Kidney (tissue), 14 donors: ENCODE results near the gene PTGS1. TPM values are rescaled to one million over a fixed set of nuclear protein-coding genes. Genes with fewer than 3 reads are reported as not detected.

Experiments used
- DNase-seq, 5 donors: peaks; one replicate each; pipeline ENCODE4 v3.0.0-alpha.2; 2013 to 2020
- FAIRE-seq: peaks from 2 replicates; lab custom pipeline; 2012; peaks lifted over from hg19 to GRCh38; lab: Jason Lieb, UNC
- H3K27ac ChIP-seq, 2 donors: one replicate each; pipeline ENCODE4 v1.7.0; 2013; ENCODE audit warnings: low read depth in 2 of 2, low read length in 2 of 2, inconsistent platforms in 1 of 2
- H3K27me3 ChIP-seq: one replicate; pipeline ENCODE4 v1.7.1; 2013; ENCODE audit warnings: low read length, inconsistent platforms; ENCODE audit not compliant: control insufficient read depth, insufficient read depth
- H3K36me3 ChIP-seq, 3 donors: one replicate each; pipeline versions ENCODE4 v1.7.0 to v1.7.1; 2013; ENCODE audit warnings: low read length in 3 of 3, control low read depth in 1 of 3, inconsistent platforms in 1 of 3; ENCODE audit not compliant: insufficient read depth in 3 of 3, control insufficient read depth in 2 of 3
- H3K4me1 ChIP-seq, 3 donors: one replicate each; pipeline versions ENCODE4 v1.7.0 to v1.7.1; 2013; ENCODE audit warnings: low read length in 3 of 3, inconsistent platforms in 1 of 3, low read depth in 1 of 3; ENCODE audit not compliant: control insufficient read depth in 2 of 3, insufficient read depth in 2 of 3
- H3K4me3 ChIP-seq, 3 donors: one replicate each; pipeline versions ENCODE4 v1.7.0 to v1.8.1; 2013; ENCODE audit warnings: low read length in 3 of 3, control low read depth in 1 of 3, inconsistent platforms in 1 of 3
- H3K9ac ChIP-seq, 3 donors: one replicate each; pipeline versions ENCODE4 v1.7.0 to v1.7.1; 2013; ENCODE audit warnings: low read length in 3 of 3, control low read depth in 1 of 3, inconsistent platforms in 1 of 3
- H3K9me3 ChIP-seq, 3 donors: one replicate each; pipeline versions ENCODE4 v1.7.0 to v1.7.1; 2013; ENCODE audit warnings: low read length in 3 of 3, control low read depth in 1 of 3, inconsistent platforms in 1 of 3; ENCODE audit not compliant: control insufficient read depth in 2 of 3, insufficient read depth in 1 of 3
- intact Hi-C: fragments of 100-400 bp; cut with DNase I; formaldehyde crosslinking; loops from one replicate; pipeline ENCODE4 v1.11.1; 2022
- polyA plus RNA-seq: library from polyadenylated mRNA; stranded (reverse); fragments of 350-450 nt; fragmentation: Illumina TruSeq; extraction: RNeasy Lipid Tissue Mini Kit (QIAGEN cat#74804); gene quantifications from one replicate; pipeline ENCODE4 v1.2.3, GENCODE V29; 2014; ENCODE audit warnings: low read depth, low replicate concordance; ENCODE audit not compliant: insufficient read depth
- total RNA-seq: library from RNA; stranded (reverse); fragmentation: NEBNext Ultra II Directional; extraction: Animal tissue kit (Norgen Biotek cat#: 25700); gene quantifications from one replicate; pipeline ENCODE4 v1.2.1, GENCODE V29; 2021
- TF ChIP-seq, protein P1 (sequence below): IDR thresholded peaks from 3 replicates; pipeline ENCODE4 v1.5.1; 2012; ENCODE audit warnings: mild to moderate bottlenecking, moderate library complexity, borderline replicate concordance; ENCODE audit not compliant: insufficient read depth; ENCODE audit errors: extremely low read depth
- donor health status: control.
- donor health status: control.
- donor health status: control.
- donor health status: control.
- donor health status: control.
- donor health status: DM: yes; HTN: yes; CAD: no.
- donor health status: Normal renal cell carcinoma (clear cell type).

The PTGS1 gene
- total and polyA plus RNA-seq, 2 donors from 2014 or later, result 3.5 to 9.4 TPM

DNA sequence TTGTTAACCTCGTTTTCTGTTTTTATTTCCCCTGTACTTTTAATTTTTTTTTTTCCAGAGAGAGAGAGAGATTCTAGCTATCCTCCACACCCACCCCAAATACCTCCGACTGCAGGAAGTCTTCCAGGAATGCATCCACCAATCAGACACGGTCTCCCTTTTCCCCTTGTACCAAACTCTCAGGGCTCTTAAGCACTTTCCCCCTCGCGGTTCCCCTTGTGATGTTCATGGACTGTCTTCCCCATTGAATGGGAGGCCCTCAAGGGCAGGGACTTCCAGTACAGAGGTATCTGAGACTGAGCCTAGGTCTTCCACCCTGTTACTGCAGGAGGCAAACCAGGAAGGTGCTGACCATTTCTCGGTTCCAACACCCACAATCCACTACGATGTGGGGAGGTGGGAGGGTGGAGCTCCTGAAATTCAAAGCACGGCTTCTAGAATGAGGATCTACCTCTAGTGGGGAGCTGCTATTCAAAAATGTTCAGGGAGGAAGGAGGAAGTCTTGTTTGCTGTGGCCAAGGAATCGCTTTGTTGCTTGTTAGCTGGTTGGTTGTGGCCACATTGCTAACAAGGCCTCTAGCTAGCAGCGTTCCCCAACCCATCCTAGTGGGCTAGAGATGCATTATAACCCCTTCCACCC, 37.5 kb upstream of the PTGS1 start:
- no peak overlapping the region for H3K4me3 ChIP-seq
- H3K27me3 ChIP-seq, result no peaks in the 10 kb centered on the region
- intact Hi-C loops, result no loop called here
- no peak overlapping the region for H3K9ac ChIP-seq
- no peaks in the 10 kb centered on the region for H3K9me3 ChIP-seq
- TF ChIP-seq, protein P1, sequence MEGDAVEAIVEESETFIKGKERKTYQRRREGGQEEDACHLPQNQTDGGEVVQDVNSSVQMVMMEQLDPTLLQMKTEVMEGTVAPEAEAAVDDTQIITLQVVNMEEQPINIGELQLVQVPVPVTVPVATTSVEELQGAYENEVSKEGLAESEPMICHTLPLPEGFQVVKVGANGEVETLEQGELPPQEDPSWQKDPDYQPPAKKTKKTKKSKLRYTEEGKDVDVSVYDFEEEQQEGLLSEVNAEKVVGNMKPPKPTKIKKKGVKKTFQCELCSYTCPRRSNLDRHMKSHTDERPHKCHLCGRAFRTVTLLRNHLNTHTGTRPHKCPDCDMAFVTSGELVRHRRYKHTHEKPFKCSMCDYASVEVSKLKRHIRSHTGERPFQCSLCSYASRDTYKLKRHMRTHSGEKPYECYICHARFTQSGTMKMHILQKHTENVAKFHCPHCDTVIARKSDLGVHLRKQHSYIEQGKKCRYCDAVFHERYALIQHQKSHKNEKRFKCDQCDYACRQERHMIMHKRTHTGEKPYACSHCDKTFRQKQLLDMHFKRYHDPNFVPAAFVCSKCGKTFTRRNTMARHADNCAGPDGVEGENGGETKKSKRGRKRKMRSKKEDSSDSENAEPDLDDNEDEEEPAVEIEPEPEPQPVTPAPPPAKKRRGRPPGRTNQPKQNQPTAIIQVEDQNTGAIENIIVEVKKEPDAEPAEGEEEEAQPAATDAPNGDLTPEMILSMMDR, result no peak
- DNase-seq, result no peak
- H3K27ac ChIP-seq, result no peak overlapping the region
- peaks cover 0 to 6% (median 0%) of the 10 kb centered on the region in 3 donors for H3K36me3 ChIP-seq
- H3K4me1 ChIP-seq, result no peaks in the 10 kb centered on the region
- FAIRE-seq, result no peak

DNA sequence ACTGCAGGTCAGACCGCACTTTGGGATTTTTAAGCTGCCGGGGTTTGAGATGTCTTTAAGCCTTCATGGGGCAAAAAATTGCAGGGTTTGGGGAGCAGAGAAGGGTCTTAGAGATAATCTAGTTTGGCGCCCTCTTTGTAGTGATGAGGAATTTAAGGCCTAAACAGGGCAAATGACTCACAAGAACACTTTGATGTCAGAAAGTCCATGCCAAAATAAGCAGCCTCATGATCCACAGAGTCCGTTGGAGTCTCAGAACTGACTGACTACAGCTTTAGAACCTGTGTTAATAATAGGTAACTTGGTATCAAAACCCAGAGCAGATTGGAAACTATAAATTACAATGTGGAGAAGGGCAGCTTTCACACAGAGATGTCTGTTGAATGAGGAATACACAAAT, 35.9 kb upstream of the PTGS1 start:
- Histone ChIP-seq H3K9ac (no peak overlapping the region), H3K9me3 (no peaks in the 10 kb centered on the region), H3K4me3 (no peak overlapping the region), H3K4me1 (no peaks in the 10 kb centered on the region), H3K36me3 (no peaks in the 10 kb centered on the region), H3K27me3 (no peaks in the 10 kb centered on the region), H3K27ac (no peak overlapping the region)
- intact Hi-C loops, result no loop called here
- DNase-seq (no peak), FAIRE-seq (no peak)
- TF ChIP-seq, protein P1, result no peak

DNA sequence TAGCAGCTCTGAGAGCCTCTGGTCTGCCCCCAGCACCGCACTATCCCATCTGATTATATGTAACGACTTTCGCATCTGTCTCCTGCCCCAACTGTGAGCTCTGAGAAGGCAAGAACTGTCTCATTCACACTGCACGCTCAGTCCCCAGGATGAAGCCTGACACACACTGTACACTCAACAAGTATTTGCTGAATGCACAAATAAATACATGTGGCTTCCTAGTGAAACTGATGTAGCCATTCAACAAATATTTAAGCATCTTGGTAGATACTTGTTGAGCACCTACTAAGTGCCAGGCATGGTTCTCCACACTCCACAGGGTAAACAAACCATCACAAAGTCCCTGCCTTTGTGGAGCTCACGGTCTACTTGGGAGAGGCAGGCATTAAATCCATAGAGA, 34.6 kb upstream of the PTGS1 start:
- DNase-seq, result no peak
- Histone ChIP-seq H3K27ac (no peak overlapping the region), H3K4me3 (no peak overlapping the region), H3K27me3 (no peaks in the 10 kb centered on the region), H3K4me1 (no peaks in the 10 kb centered on the region), H3K9me3 (no peaks in the 10 kb centered on the region), H3K9ac (no peak overlapping the region), H3K36me3 (no peaks in the 10 kb centered on the region)
- TF ChIP-seq, protein P1, result no peak
- no peak for FAIRE-seq
- intact Hi-C loops, result no loop called here
